H9 (cell line): Measurements from ENCODE around the gene DEGS2. TPM values are rescaled to one million over a fixed set of nuclear protein-coding genes. Genes with fewer than 3 reads are reported as not detected.

Experiments
- DNase-seq: peaks from one replicate; pipeline ENCODE4 v3.0.0-alpha.2; 2017
- H2AFZ ChIP-seq: one replicate; pipeline ENCODE4 v1.6.1; 2013; ENCODE audit warnings: mild to moderate bottlenecking, low read length, control low read depth, moderate library complexity
- H2AK5ac ChIP-seq: 2 replicates; pipeline ENCODE4 v1.6.1; 2013; ENCODE audit warnings: low read length, control low read depth, mixed read lengths; ENCODE audit not compliant: insufficient read length
- H2BK120ac ChIP-seq: one replicate; pipeline ENCODE4 v1.6.1; 2013; ENCODE audit warnings: low read depth, mild to moderate bottlenecking, low read length, control low read depth, inconsistent platforms; ENCODE audit not compliant: poor library complexity, severe bottlenecking
- H2BK12ac ChIP-seq: 2 replicates; pipeline ENCODE4 v1.6.1; 2013; ENCODE audit warnings: low read length, control low read depth, mixed read lengths, low read depth; ENCODE audit not compliant: insufficient read length
- H2BK15ac ChIP-seq: 2 replicates; pipeline ENCODE4 v1.6.1; 2013; ENCODE audit warnings: low read depth, low read length, control low read depth
- H2BK20ac ChIP-seq: one replicate; pipeline ENCODE4 v1.6.1; 2013; ENCODE audit warnings: low read depth, mild to moderate bottlenecking, low read length, control low read depth, inconsistent platforms; ENCODE audit not compliant: poor library complexity, severe bottlenecking
- H2BK5ac ChIP-seq: 2 replicates; pipeline ENCODE4 v1.6.1; 2013; ENCODE audit warnings: low read length, control low read depth, mixed read lengths; ENCODE audit not compliant: insufficient read length
- H3K14ac ChIP-seq: 2 replicates; pipeline ENCODE4 v1.6.1; 2013; ENCODE audit warnings: low read length, control low read depth; ENCODE audit not compliant: insufficient read depth
- H3K18ac ChIP-seq: 2 replicates; pipeline ENCODE4 v1.6.1; 2013; ENCODE audit warnings: low read depth, mild to moderate bottlenecking, mixed read lengths, low read length, control low read depth; ENCODE audit not compliant: insufficient read length
- H3K23ac ChIP-seq: 2 replicates; pipeline ENCODE4 v1.6.1; 2013; ENCODE audit warnings: low read length, control low read depth, mixed read lengths, low read depth; ENCODE audit not compliant: insufficient read length
- H3K23me2 ChIP-seq: 2 replicates; pipeline ENCODE4 v1.6.1; 2013; ENCODE audit warnings: low read depth, mild to moderate bottlenecking, mixed read lengths, low read length, control low read depth; ENCODE audit not compliant: insufficient read length, poor library complexity, severe bottlenecking
- H3K27ac ChIP-seq: 2 replicates; pipeline ENCODE4 v1.5.1; 2013; ENCODE audit warnings: low read length, control low read depth, mixed read lengths, low read depth; ENCODE audit not compliant: insufficient read length
- H3K27me3 ChIP-seq: 2 replicates; pipeline ENCODE4 v1.6.1; 2013; ENCODE audit warnings: low read length, control low read depth, inconsistent platforms; ENCODE audit not compliant: insufficient read depth
- H3K4ac ChIP-seq: 2 replicates; pipeline ENCODE4 v1.6.1; 2013; ENCODE audit warnings: low read depth, mild to moderate bottlenecking, control low read depth, inconsistent platforms, low read length, moderate library complexity
- H3K4me1 ChIP-seq: 2 replicates; pipeline ENCODE4 v1.6.1; 2013; ENCODE audit warnings: low read length, control low read depth, inconsistent platforms; ENCODE audit not compliant: insufficient read depth
- H3K4me2 ChIP-seq: 2 replicates; pipeline ENCODE4 v1.6.1; 2013; ENCODE audit warnings: low read length, control low read depth, mixed read lengths; ENCODE audit not compliant: insufficient read length, insufficient read depth
- H3K56ac ChIP-seq: 2 replicates; pipeline ENCODE4 v1.6.1; 2013; ENCODE audit warnings: low read depth, mild to moderate bottlenecking, mixed read lengths, low read length, control low read depth; ENCODE audit not compliant: insufficient read length
- H3K79me1 ChIP-seq: 2 replicates; pipeline ENCODE4 v1.6.1; 2013; ENCODE audit warnings: low read depth, mild to moderate bottlenecking, moderate library complexity, low read length, control low read depth, inconsistent platforms; ENCODE audit not compliant: insufficient read depth, poor library complexity, severe bottlenecking
- H3K79me2 ChIP-seq: 2 replicates; pipeline ENCODE4 v1.6.1; 2013; ENCODE audit warnings: low read length, control low read depth, inconsistent platforms; ENCODE audit not compliant: insufficient read depth
- H3K9ac ChIP-seq: 2 replicates; pipeline ENCODE4 v1.6.1; 2013; ENCODE audit warnings: low read length, control low read depth, mixed read lengths; ENCODE audit not compliant: insufficient read length; ENCODE audit errors: extremely low read depth
- H3K9me3 ChIP-seq: one replicate; pipeline ENCODE4 v1.6.1; 2013; ENCODE audit warnings: low read depth, low read length, inconsistent platforms; ENCODE audit not compliant: control insufficient read depth
- H3T11ph ChIP-seq: one replicate; pipeline ENCODE4 v1.6.1; 2013; ENCODE audit warnings: mild to moderate bottlenecking, low read length, control low read depth, inconsistent platforms
- H4K20me1 ChIP-seq: one replicate; pipeline ENCODE4 v1.6.1; 2013; ENCODE audit not compliant: control insufficient read depth, insufficient read length, insufficient read depth
- H4K5ac ChIP-seq: 2 replicates; pipeline ENCODE4 v1.6.1; 2013; ENCODE audit warnings: low read depth, mild to moderate bottlenecking, mixed read lengths, low read length, control low read depth; ENCODE audit not compliant: insufficient read length
- H4K8ac ChIP-seq: replicated peaks from 2 replicates; pipeline ENCODE4 v1.6.1; 2013; ENCODE audit warnings: low read length, control low read depth, mixed read lengths, low read depth; ENCODE audit not compliant: insufficient read length
- H4K91ac ChIP-seq: 2 replicates; pipeline ENCODE4 v1.6.1; 2013; ENCODE audit warnings: low read depth, mild to moderate bottlenecking, moderate library complexity, mixed read lengths, low read length, control low read depth; ENCODE audit not compliant: insufficient read length
- H3K27ac Mint-ChIP-seq, 3 experiments: 2 replicates in 2 of 3; 3 replicates in 1 of 3; pipeline ENCODE4 v1.8.0; 2020 to 2021; ENCODE audit warnings: mixed read lengths in 3 of 3, mild to moderate bottlenecking in 1 of 3, moderate library complexity in 1 of 3
- H3K27me3 Mint-ChIP-seq: 2 replicates; pipeline ENCODE4 v1.8.0; 2021; ENCODE audit warnings: low read depth, mild to moderate bottlenecking, moderate library complexity, mixed read lengths
- H3K36me3 Mint-ChIP-seq, 3 experiments: 2 replicates in 2 of 3; 3 replicates in 1 of 3; pipeline ENCODE4 v1.8.0; 2020 to 2021; ENCODE audit warnings: low read depth in 3 of 3, mixed read lengths in 3 of 3; ENCODE audit not compliant: insufficient read depth in 1 of 3
- H3K4me1 Mint-ChIP-seq, 2 experiments: 2 replicates each; pipeline ENCODE4 v1.8.0; 2020; ENCODE audit warnings: mixed read lengths in 2 of 2
- H3K4me3 Mint-ChIP-seq, 2 experiments: 2 replicates in 1 of 2; 3 replicates in 1 of 2; pipeline ENCODE4 v1.8.0; 2020 to 2021; ENCODE audit warnings: mild to moderate bottlenecking in 2 of 2, mixed read lengths in 2 of 2, moderate library complexity in 1 of 2
- H3K9me3 Mint-ChIP-seq, 2 experiments: 2 replicates in 1 of 2; 3 replicates in 1 of 2; pipeline ENCODE4 v1.8.0; 2020; ENCODE audit warnings: mild to moderate bottlenecking in 2 of 2, mixed read lengths in 2 of 2, moderate library complexity in 1 of 2
- CTCF ChIP-seq: fragments of 200-600 bp; sonication (generic); conservative IDR thresholded peaks from 3 replicates; pipeline ENCODE4 v1.8.0; 2021; ENCODE audit warnings: antibody characterized with exemption, mild to moderate bottlenecking
- WGBS: extraction: QIAGEN DNeasy Blood & Tissue Kit; methylation state at CpG from one replicate; pipeline ENCODE4 v1.1.7; 2013; ENCODE audit warnings: missing lambda C conversion rate, low lambda C conversion rate, mixed read lengths; ENCODE audit not compliant: insufficient read length; ENCODE audit errors: extremely low coverage; 5-methylcytosine and 5-hydroxymethylcytosine counted together
- total RNA-seq: library from RNA; stranded (reverse); gene quantifications from 2 replicates; pipeline ENCODE4 v1.2.1, GENCODE V29; 2021

The DEGS2 gene
- total RNA-seq, 1 experiment from 2014 or later: 0.72 TPM

GRCh38 chr14:100100032-100100703 lies 59.3 kb downstream of the DEGS2 start:
- H3K4me1 Mint-ChIP-seq: peaks cover 7 to 10% of the 10 kb centered on the region in 2 experiments
- Histone ChIP-seq H4K5ac (no peak overlapping the region), H3K18ac (no peak overlapping the region), H2BK5ac (no peak overlapping the region), H3K4me1 (peaks cover 4% of the 10 kb centered on the region; the same call in 1 of the 2 replicates), H4K91ac (no peak overlapping the region), H2BK20ac (no peak overlapping the region), H4K8ac (no peak overlapping the region), H3T11ph (no peak overlapping the region), H2BK12ac (no peak overlapping the region), H2BK120ac (no peak overlapping the region), H3K9ac (no peak overlapping the region), H3K79me1 (no peaks in the 10 kb centered on the region), H3K4me2 (no peak overlapping the region), H3K14ac (no peak overlapping the region), H2AFZ (no peak overlapping the region), H4K20me1 (no peaks in the 10 kb centered on the region), H3K9me3 (no peaks in the 10 kb centered on the region), H3K56ac (no peak overlapping the region), H3K23ac (no peak overlapping the region), H3K27me3 (no peaks in the 10 kb centered on the region), H3K23me2 (no peaks in the 10 kb centered on the region), H3K27ac (no peak overlapping the region), H2BK15ac (no peak overlapping the region), H3K79me2 (no peaks in the 10 kb centered on the region), H2AK5ac (no peak overlapping the region), H3K4ac (no peak overlapping the region)
- DNase-seq: no peak
- H3K9me3 Mint-ChIP-seq: no peaks in the 10 kb centered on the region
- no peak overlapping the region for H3K4me3 Mint-ChIP-seq
- no peak overlapping the region; a peak in 1 of 7 replicates for H3K27ac Mint-ChIP-seq
- H3K27me3 Mint-ChIP-seq: no peaks in the 10 kb centered on the region
- H3K36me3 Mint-ChIP-seq: peaks cover 0 to 4% (median 0%) of the 10 kb centered on the region in 3 experiments; a peak in 3 of 7 replicates
- no peak for TF ChIP-seq CTCF
- WGBS: no CpG with 5 or more reads among the region's 14 CpGs
